Measurements from ENCODE around the gene SEMA3G. TPM values are rescaled to one million over a fixed set of nuclear protein-coding genes. Genes with fewer than 3 reads are reported as not detected.

Gene SEMA3G
- 25.7 TPM for total RNA-seq
- 28.2 TPM for polyA plus RNA-seq (ENCODE audit: insufficient read depth, low read depth, low replicate concordance)
- long read RNA-seq, donor 1, partial matches to known transcripts, result 41 of 41 reads
- long read RNA-seq, donor 1, other reads (novel, unspliced or antisense), result 0 of 41 reads
- long read RNA-seq, donor 2, partial matches to known transcripts, result 5 of 5 reads
- long read RNA-seq, donor 2, other reads (novel, unspliced or antisense), result 0 of 5 reads
- long read RNA-seq, donor 3, result 0 reads
- long read RNA-seq, donor 4, partial matches to known transcripts, result 29 of 29 reads
- long read RNA-seq, donor 4, other reads (novel, unspliced or antisense), result 0 of 29 reads
- long read RNA-seq, donor 5, result 0 reads
- long read RNA-seq, donor 6, result 0 reads
- long read RNA-seq, donor 7, full-length matches to known transcripts, result 2 of 75 reads
- long read RNA-seq, donor 7, partial matches to known transcripts, result 61 of 75 reads
- long read RNA-seq, donor 7, other reads (novel, unspliced or antisense), result 12 of 75 reads
- long read RNA-seq, donor 8, partial matches to known transcripts, result 17 of 17 reads
- long read RNA-seq, donor 8, other reads (novel, unspliced or antisense), result 0 of 17 reads
- long read RNA-seq, donor 9, result 0 reads
- long read RNA-seq, donor 10, result 0 reads

GRCh38 chr3:52444860-52445793 lies at the start of gene SEMA3G:
TSS of gene SEMA3G (minus strand) at chr3:52445103. CDS start at chr3:52445027, 76 bp downstream.
- peak; percentile 74 to 92 (median 81) for DNase-seq
- Histone ChIP-seq H3K9me3 (ENCODE audit: control insufficient read depth in 2 of 3, insufficient read depth in 1 of 3, low read length in 3 of 3) (no peaks in the 10 kb centered on the region), H3K4me1 (ENCODE audit: control insufficient read depth in 2 of 3, insufficient read depth in 2 of 3, low read depth in 1 of 3, low read length in 3 of 3) (peaks cover 0 to 14% (median 1%) of the 10 kb centered on the region in 3 donors), H3K27me3 (ENCODE audit: control insufficient read depth, insufficient read depth, low read length) (no peaks in the 10 kb centered on the region), H3K4me3 (ENCODE audit: low read length in 3 of 3) (peak within 1 kb of the TSS in 2 of 3 donors; percentile 11 to 31), H3K27ac (ENCODE audit: low read depth in 2 of 2, low read length in 2 of 2) (peak within 1 kb of the TSS in 1 of 2 donors; percentile 8), H3K36me3 (ENCODE audit: control insufficient read depth in 2 of 3, insufficient read depth in 3 of 3, low read length in 3 of 3) (no peaks in the 10 kb centered on the region), H3K9ac (ENCODE audit: low read length in 3 of 3) (no peak within 1 kb of the TSS)
- intact Hi-C loops (cut with DNase I), result no loop called here
- peak; percentile 66 for TF ChIP-seq CTCF (IDR thresholded peaks at IDR 0.05; ENCODE audit: borderline replicate concordance, extremely low read depth, insufficient read depth)
- FAIRE-seq, result no peak

- DNase-seq (peak in 3 of 5 donors; percentile 21 to 34 (median 22)), FAIRE-seq (no peak)
- intact Hi-C loops (cut with DNase I), result no loop called here
- Histone ChIP-seq H3K9me3 (ENCODE audit: control insufficient read depth in 2 of 3, insufficient read depth in 1 of 3, low read length in 3 of 3) (no peaks in the 10 kb centered on the region), H3K27ac (ENCODE audit: low read depth in 2 of 2, low read length in 2 of 2) (no peak overlapping the region), H3K36me3 (ENCODE audit: control insufficient read depth in 2 of 3, insufficient read depth in 3 of 3, low read length in 3 of 3) (peaks cover 0 to 34% (median 21%) of the 10 kb centered on the region in 3 donors), H3K4me3 (ENCODE audit: low read length in 3 of 3) (no peak overlapping the region), H3K27me3 (ENCODE audit: control insufficient read depth, insufficient read depth, low read length) (no peaks in the 10 kb centered on the region), H3K4me1 (ENCODE audit: control insufficient read depth in 2 of 3, insufficient read depth in 2 of 3, low read depth in 1 of 3, low read length in 3 of 3) (peaks cover 0 to 26% (median 0%) of the 10 kb centered on the region in 3 donors), H3K9ac (ENCODE audit: low read length in 3 of 3) (no peak overlapping the region)
- TF ChIP-seq CTCF (IDR thresholded peaks at IDR 0.05; ENCODE audit: borderline replicate concordance, extremely low read depth, insufficient read depth), result no peak
Observed at GRCh38 chr3:52494445-52494844, 49.5 kb upstream of the SEMA3G start.

GRCh38 chr3:52493232-52494017 lies 48.5 kb upstream of the SEMA3G start:
- FAIRE-seq (no peak), DNase-seq (no peak)
- intact Hi-C loops (cut with DNase I), result no loop called here
- Histone ChIP-seq H3K4me1 (ENCODE audit: control insufficient read depth in 2 of 3, insufficient read depth in 2 of 3, low read depth in 1 of 3, low read length in 3 of 3) (peaks cover 0 to 25% (median 0%) of the 10 kb centered on the region in 3 donors), H3K27ac (ENCODE audit: low read depth in 2 of 2, low read length in 2 of 2) (no peak overlapping the region), H3K9me3 (ENCODE audit: control insufficient read depth in 2 of 3, insufficient read depth in 1 of 3, low read length in 3 of 3) (no peaks in the 10 kb centered on the region), H3K9ac (ENCODE audit: low read length in 3 of 3) (no peak overlapping the region), H3K36me3 (ENCODE audit: control insufficient read depth in 2 of 3, insufficient read depth in 3 of 3, low read length in 3 of 3) (peaks cover 0 to 40% (median 23%) of the 10 kb centered on the region in 3 donors), H3K27me3 (ENCODE audit: control insufficient read depth, insufficient read depth, low read length) (no peaks in the 10 kb centered on the region), H3K4me3 (ENCODE audit: low read length in 3 of 3) (no peak overlapping the region)
- no peak for TF ChIP-seq CTCF (IDR thresholded peaks at IDR 0.05; ENCODE audit: borderline replicate concordance, extremely low read depth, insufficient read depth)

Data from kidney (tissue), 22 donors.